ENCODE results near the gene PRKCSH. TPM values are rescaled to one million over a fixed set of nuclear protein-coding genes. Genes with fewer than 3 reads are reported as not detected.

Gene PRKCSH
- total RNA-seq, 1 donor from 2014 or later, result 391 TPM

DNA sequence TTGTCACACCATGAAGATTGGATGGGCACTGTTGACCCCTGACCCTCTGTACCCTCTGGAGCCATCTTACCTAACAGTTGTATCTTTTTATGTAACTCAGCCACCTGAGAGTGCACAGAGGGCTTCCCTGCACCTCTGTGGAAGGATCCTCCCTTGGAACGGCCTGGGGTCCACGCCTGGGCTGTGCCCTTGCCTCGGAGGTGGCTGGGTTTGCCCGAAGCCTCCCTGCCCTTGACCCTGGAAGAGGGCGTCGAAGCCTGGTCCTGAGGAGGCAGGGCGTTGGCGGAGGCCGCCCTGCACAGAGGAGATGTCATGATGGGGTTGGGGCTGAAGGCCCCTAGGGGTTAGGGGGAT, 755 bp upstream of the PRKCSH start:
- Mint-ChIP-seq H3K27me3 (ENCODE audit: low read depth) (no peaks in the 10 kb centered on the region), H3K27ac (ENCODE audit: unreplicated experiment) (peak overlapping the region; percentile 85), H3K4me3 (peak overlapping the region; percentile 100), H3K9me3 (no peaks in the 10 kb centered on the region), H3K36me3 (ENCODE audit: low read depth) (peaks cover 5% of the 10 kb centered on the region), H3K4me1 (peaks cover 22% of the 10 kb centered on the region)
- DNase-seq (ENCODE audit: low read depth, low spot score), result no peak
- TF ChIP-seq, protein P1, sequence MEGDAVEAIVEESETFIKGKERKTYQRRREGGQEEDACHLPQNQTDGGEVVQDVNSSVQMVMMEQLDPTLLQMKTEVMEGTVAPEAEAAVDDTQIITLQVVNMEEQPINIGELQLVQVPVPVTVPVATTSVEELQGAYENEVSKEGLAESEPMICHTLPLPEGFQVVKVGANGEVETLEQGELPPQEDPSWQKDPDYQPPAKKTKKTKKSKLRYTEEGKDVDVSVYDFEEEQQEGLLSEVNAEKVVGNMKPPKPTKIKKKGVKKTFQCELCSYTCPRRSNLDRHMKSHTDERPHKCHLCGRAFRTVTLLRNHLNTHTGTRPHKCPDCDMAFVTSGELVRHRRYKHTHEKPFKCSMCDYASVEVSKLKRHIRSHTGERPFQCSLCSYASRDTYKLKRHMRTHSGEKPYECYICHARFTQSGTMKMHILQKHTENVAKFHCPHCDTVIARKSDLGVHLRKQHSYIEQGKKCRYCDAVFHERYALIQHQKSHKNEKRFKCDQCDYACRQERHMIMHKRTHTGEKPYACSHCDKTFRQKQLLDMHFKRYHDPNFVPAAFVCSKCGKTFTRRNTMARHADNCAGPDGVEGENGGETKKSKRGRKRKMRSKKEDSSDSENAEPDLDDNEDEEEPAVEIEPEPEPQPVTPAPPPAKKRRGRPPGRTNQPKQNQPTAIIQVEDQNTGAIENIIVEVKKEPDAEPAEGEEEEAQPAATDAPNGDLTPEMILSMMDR (conservative IDR thresholded peaks at IDR 0.05), result no peak

DNA sequence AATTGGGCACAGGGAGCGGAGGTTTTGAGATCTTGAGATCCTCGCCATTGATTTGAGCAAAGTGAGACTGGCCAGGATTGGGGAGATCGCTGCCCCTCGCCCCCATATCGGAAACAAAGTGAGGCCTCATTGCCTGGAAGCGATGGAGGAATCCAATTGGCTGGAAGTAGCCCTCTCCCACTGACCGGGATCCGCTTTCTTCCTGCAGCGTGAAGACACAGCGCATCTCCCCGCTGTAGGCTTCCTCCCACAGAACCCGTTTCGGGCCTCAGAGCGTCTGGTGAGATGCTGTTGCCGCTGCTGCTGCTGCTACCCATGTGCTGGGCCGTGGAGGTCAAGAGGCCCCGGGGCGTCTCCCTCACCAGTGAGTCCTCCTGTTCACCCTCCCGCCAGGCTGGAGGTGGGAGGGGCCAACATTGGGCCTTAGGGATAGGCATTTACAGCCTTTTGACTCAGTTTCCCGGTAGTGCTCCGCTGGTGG, 438 bp downstream of the PRKCSH start:
- Mint-ChIP-seq H3K9me3 (no peaks in the 10 kb centered on the region), H3K27ac (ENCODE audit: unreplicated experiment) (peak overlapping the region; percentile 98), H3K4me3 (peak overlapping the region; percentile 100), H3K27me3 (ENCODE audit: low read depth) (no peaks in the 10 kb centered on the region), H3K4me1 (peaks cover 22% of the 10 kb centered on the region), H3K36me3 (ENCODE audit: low read depth) (peaks cover 8% of the 10 kb centered on the region)
- TF ChIP-seq, protein P1 (conservative IDR thresholded peaks at IDR 0.05), result no peak
- DNase-seq (ENCODE audit: low read depth, low spot score), result no peak

DNA sequence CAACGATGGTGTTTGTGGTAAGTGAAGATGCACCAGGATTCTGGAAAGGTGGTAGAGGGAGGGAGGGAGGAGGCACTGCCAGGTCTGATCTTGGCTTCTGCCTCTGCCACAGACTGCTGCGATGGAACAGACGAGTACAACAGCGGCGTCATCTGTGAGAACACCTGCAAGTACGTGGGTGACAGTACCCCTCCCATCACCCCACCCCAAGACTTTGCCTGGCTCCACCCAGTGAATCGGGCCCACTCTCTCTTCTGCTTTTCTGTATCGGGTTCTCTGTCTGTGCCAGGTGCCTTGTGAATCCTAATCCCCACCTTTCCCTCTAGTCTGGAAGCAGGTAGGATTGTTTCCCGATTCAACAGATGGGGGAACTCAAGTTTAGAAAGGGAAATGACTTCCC, 2.5 kb downstream of the PRKCSH start:
- TF ChIP-seq, protein P1 (conservative IDR thresholded peaks at IDR 0.05), result no peak
- H3K36me3 Mint-ChIP-seq (ENCODE audit: low read depth), result peaks cover 12% of the 10 kb centered on the region
- no peak for DNase-seq (ENCODE audit: low read depth, low spot score)
- peaks cover 22% of the 10 kb centered on the region for H3K4me1 Mint-ChIP-seq
- H3K4me3 Mint-ChIP-seq, result peak overlapping the region; percentile 80
- H3K9me3 Mint-ChIP-seq, result no peaks in the 10 kb centered on the region
- no peak overlapping the region for H3K27ac Mint-ChIP-seq (ENCODE audit: unreplicated experiment)
- H3K27me3 Mint-ChIP-seq (ENCODE audit: low read depth), result no peaks in the 10 kb centered on the region

DNA sequence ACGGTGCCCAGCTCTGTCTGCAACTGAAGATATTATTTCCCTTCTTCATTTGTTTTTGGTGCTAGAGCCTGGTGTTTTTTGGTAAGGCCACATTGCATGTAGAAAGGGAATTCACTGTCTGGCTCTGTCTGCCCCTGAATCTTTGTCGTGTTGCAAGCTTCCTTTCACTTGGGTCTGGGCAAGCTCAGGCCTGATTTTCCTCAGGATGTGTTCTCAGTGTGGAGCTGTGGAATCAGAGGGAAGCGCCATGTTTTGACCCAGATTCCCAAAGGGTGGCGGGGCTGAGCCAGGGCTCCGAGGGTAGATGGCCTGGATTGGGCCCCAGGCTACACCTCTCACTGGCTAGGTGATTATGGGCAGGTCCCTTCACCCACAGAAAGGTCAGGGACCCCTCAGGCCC, 8.6 kb downstream of the PRKCSH start:
- peaks cover 7% of the 10 kb centered on the region for H3K36me3 Mint-ChIP-seq (ENCODE audit: low read depth)

DNA sequence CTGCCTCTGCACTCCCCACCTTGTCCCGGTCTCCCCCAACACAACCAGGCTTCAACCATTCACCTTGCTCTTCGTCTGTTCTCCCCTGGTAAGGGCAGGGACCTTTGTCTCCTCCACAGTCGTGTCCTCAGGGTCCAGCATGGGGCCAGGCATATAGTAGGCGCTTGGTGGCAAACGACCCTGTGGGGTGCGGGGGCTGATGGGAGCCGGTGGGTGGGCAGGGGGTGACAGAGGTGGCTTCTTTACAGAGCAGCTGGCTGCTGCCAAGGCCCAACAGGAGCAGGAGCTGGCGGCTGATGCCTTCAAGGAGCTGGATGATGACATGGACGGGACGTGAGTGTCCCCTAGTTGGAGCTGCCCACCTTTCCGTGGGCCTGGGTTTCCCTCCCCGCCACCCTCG, 9.7 kb downstream of the PRKCSH start:
- no peak overlapping the region for H3K4me3 Mint-ChIP-seq
- H3K4me1 Mint-ChIP-seq, result no peaks in the 10 kb centered on the region
- H3K27ac Mint-ChIP-seq (ENCODE audit: unreplicated experiment), result no peak overlapping the region
- TF ChIP-seq, protein P1 (conservative IDR thresholded peaks at IDR 0.05), result no peak
- DNase-seq (ENCODE audit: low read depth, low spot score), result no peak
- H3K27me3 Mint-ChIP-seq (ENCODE audit: low read depth), result no peaks in the 10 kb centered on the region
- no peaks in the 10 kb centered on the region for H3K9me3 Mint-ChIP-seq
- peaks cover 7% of the 10 kb centered on the region for H3K36me3 Mint-ChIP-seq (ENCODE audit: low read depth)

More for the DNA sequence above, 8.6 kb downstream of the PRKCSH start:
- H3K4me1 Mint-ChIP-seq, result no peaks in the 10 kb centered on the region
- H3K27ac Mint-ChIP-seq (ENCODE audit: unreplicated experiment), result no peak overlapping the region
- TF ChIP-seq, protein P1 (conservative IDR thresholded peaks at IDR 0.05), result no peak
- no peaks in the 10 kb centered on the region for H3K9me3 Mint-ChIP-seq
- DNase-seq (ENCODE audit: low read depth, low spot score), result no peak
- H3K4me3 Mint-ChIP-seq, result peak overlapping the region; percentile 34
- no peaks in the 10 kb centered on the region for H3K27me3 Mint-ChIP-seq (ENCODE audit: low read depth)

DNA sequence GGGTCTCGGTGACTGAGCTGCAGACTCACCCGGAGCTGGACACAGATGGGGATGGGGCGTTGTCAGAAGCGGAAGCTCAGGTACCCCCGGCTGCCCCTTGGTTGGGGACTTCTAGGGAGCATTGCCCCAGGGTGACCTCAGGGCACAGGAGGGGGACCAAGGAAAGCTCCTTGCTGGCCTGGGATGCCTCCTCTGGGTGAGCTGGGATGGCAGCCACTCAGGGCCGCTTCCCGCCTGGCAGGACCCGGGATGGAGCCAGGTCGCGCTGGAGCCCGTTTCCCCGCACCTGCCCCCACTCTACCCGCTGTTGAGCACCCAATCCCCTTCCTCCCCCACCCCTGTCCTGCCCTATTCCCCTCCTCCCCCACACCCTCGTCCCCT, 10.8 kb downstream of the PRKCSH start:
- TF ChIP-seq, protein P1 (conservative IDR thresholded peaks at IDR 0.05), result no peak
- Mint-ChIP-seq H3K4me1 (no peaks in the 10 kb centered on the region), H3K9me3 (no peaks in the 10 kb centered on the region), H3K36me3 (ENCODE audit: low read depth) (peaks cover 2% of the 10 kb centered on the region), H3K27ac (ENCODE audit: unreplicated experiment) (no peak overlapping the region), H3K4me3 (no peak overlapping the region), H3K27me3 (ENCODE audit: low read depth) (no peaks in the 10 kb centered on the region)
- no peak for DNase-seq (ENCODE audit: low read depth, low spot score)

Measured in neural crest cell (in vitro differentiated cells).